Liver (tissue), 3 donors: ENCODE measurements around the gene SLC35E1.

Experiments used
- GABPA ChIP-seq, 2 donors: IDR thresholded peaks in 1 of 2; conservative IDR thresholded peaks in 1 of 2; 2 replicates each; pipeline ENCODE4 v1.6.1; 2016; ENCODE audit warnings: antibody characterized with exemption in 2 of 2, mild to moderate bottlenecking in 1 of 2, moderate library complexity in 1 of 2
- REST ChIP-seq: IDR thresholded peaks from 2 replicates; pipeline ENCODE4 v1.6.1; 2016; ENCODE audit warnings: antibody characterized with exemption, mild to moderate bottlenecking
- SP1 ChIP-seq: IDR thresholded peaks from 2 replicates; pipeline ENCODE4 v1.6.1; 2018; ENCODE audit warnings: antibody characterized with exemption, mild to moderate bottlenecking
- TF ChIP-seq, protein P1 (sequence below): fragments of 150-350 bp; IDR thresholded peaks from 2 replicates; pipeline ENCODE4 v1.5.1; 2017; ENCODE audit warnings: improper control_type of control experiment, low read depth, low read length; ENCODE audit not compliant: missing input control
- donor health status: healthy.
- donor health status: healthy.

DNA sequence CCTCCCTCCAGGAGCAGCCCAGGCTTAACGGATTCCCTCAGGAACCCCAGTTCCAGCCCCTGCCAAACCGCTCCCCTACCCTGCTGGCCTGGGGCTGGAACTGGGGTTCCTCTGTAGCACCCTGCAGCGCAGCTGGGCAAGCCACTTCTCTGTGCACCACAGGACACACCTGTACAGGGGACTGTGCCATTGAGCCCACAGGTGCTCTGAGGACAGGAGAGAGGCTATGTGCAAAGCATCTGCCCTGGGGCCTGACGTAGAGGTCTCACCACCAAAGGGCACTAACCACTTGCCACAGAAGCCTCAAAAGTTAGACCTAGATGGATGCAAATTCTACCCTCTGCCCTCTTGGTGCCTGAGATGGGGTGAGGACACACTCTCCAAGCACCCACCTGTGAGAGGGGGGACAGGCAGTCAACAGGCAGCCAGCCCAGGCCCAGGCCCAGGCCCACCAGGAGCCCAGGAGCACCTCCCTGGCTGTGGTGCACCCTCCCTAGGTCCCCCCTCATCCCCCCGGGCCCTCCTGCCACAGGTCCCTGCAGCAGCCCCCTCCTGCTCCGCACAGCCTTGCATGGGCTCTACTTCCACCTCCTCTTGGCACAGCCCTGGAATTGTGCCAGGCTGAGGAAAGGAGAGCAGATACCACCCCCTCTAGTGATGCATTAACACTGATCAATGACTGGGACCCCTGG, 27.6 kb upstream of the SLC35E1 start:
- TF ChIP-seq, protein P1, sequence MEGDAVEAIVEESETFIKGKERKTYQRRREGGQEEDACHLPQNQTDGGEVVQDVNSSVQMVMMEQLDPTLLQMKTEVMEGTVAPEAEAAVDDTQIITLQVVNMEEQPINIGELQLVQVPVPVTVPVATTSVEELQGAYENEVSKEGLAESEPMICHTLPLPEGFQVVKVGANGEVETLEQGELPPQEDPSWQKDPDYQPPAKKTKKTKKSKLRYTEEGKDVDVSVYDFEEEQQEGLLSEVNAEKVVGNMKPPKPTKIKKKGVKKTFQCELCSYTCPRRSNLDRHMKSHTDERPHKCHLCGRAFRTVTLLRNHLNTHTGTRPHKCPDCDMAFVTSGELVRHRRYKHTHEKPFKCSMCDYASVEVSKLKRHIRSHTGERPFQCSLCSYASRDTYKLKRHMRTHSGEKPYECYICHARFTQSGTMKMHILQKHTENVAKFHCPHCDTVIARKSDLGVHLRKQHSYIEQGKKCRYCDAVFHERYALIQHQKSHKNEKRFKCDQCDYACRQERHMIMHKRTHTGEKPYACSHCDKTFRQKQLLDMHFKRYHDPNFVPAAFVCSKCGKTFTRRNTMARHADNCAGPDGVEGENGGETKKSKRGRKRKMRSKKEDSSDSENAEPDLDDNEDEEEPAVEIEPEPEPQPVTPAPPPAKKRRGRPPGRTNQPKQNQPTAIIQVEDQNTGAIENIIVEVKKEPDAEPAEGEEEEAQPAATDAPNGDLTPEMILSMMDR: no peak
- TF ChIP-seq SP1 (no peak), REST (no peak), GABPA (IDR thresholded peaks at IDR 0.05 in 1 of 2, conservative IDR thresholded peaks at IDR 0.05 in 1 of 2) (no peak)
